ENCODE data around the gene HM13. TPM values are rescaled to one million over a fixed set of nuclear protein-coding genes. Genes with fewer than 3 reads are reported as not detected.

Gene HM13
- total and polyA plus RNA-seq, 9 of the 15 experiments (the other 6 are each of a cell fraction or from before 2014, with no cell fraction given), result 7.7 to 136 (median 74.5) TPM

DNA sequence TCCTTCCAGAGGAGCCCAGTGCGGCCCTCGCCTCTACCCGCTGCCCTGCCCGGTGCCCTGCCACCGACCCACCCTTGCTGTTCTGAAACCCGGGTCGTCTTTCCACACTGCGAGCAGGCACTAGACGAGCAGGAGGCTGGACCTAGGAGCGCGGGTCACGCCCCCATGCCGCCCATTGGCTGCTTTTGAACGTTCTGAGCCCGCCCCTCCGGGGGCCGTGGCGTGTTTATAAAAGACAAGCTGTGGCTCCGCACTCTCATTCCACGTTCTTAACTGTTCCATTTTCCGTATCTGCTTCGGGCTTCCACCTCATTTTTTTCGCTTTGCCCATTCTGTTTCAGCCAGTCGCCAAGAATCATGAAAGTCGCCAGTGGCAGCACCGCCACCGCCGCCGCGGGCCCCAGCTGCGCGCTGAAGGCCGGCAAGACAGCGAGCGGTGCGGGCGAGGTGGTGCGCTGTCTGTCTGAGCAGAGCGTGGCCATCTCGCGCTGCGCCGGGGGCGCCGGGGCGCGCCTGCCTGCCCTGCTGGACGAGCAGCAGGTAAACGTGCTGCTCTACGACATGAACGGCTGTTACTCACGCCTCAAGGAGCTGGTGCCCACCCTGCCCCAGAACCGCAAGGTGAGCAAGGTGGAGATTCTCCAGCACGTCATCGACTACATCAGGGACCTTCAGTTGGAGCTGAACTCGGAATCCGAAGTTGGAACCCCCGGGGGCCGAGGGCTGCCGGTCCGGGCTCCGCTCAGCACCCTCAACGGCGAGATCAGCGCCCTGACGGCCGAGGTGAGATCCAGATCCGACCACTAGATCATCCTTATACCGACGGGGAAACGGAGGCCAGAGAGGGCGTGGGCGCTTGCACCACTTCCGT, 91.0 kb downstream of the HM13 start, which contains the start of gene ID1 (continued):
- TF ChIP-seq, protein P1, sequence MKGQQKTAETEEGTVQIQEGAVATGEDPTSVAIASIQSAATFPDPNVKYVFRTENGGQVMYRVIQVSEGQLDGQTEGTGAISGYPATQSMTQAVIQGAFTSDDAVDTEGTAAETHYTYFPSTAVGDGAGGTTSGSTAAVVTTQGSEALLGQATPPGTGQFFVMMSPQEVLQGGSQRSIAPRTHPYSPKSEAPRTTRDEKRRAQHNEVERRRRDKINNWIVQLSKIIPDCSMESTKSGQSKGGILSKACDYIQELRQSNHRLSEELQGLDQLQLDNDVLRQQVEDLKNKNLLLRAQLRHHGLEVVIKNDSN (CRISPR knock-in tag; IDR thresholded peaks at IDR 0.05), result peak; percentile 54; the same call in 1 of the 2 replicates
- peak; percentile 38; the same call in 1 of the 2 replicates for TF ChIP-seq ESRRA (IDR thresholded peaks at IDR 0.05; ENCODE audit: borderline replicate concordance, low read depth)
- TF ChIP-seq ZNF780A (CRISPR knock-in tag; IDR thresholded peaks at IDR 0.05), result no peak
- TF ChIP-seq SIN3B (IDR thresholded peaks at IDR 0.05; ENCODE audit: low read depth), result no peak
- no peak for TF ChIP-seq ZNF583 (CRISPR knock-in tag; IDR thresholded peaks at IDR 0.05)
- TF ChIP-seq FOXK2 (conservative IDR thresholded peaks at IDR 0.05 in 1 of 2, IDR thresholded peaks at IDR 0.05 in 1 of 2; ENCODE audit: low read depth in 2 of 2), result peak; percentile 93 to 96
- TF ChIP-seq ZNF232 (CRISPR knock-in tag; IDR thresholded peaks at IDR 0.05), result no peak
- TF ChIP-seq, protein P2, sequence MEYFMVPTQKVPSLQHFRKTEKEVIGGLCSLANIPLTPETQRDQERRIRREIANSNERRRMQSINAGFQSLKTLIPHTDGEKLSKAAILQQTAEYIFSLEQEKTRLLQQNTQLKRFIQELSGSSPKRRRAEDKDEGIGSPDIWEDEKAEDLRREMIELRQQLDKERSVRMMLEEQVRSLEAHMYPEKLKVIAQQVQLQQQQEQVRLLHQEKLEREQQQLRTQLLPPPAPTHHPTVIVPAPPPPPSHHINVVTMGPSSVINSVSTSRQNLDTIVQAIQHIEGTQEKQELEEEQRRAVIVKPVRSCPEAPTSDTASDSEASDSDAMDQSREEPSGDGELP (CRISPR knock-in tag; IDR thresholded peaks at IDR 0.05; ENCODE audit: borderline replicate concordance), result peak; percentile 83
- TF ChIP-seq CHD4 (IDR thresholded peaks at IDR 0.05; ENCODE audit: insufficient read depth, insufficient replicate concordance, low read depth, low read length, poor library complexity, severe bottlenecking), result no peak
- TF ChIP-seq RNF2 (IDR thresholded peaks at IDR 0.05), result peak; percentile 81; the same call in 1 of the 2 replicates
- TF ChIP-seq POLR2B (IDR thresholded peaks at IDR 0.05; ENCODE audit: low read depth, partially characterized antibody), result peak; percentile 100
- no peak for TF ChIP-seq RFX7 (CRISPR knock-in tag; IDR thresholded peaks at IDR 0.05)
- TF ChIP-seq GATAD2B (IDR thresholded peaks at IDR 0.05; ENCODE audit: borderline replicate concordance), result peak; percentile 72
- TF ChIP-seq NR4A1 (CRISPR knock-in tag; IDR thresholded peaks at IDR 0.05), result no peak; the same call in 1 of the 2 replicates
- TF ChIP-seq NR4A1 (tag; IDR thresholded peaks at IDR 0.05), result peak; percentile 45; the same call in 1 of the 2 replicates
- no peak for TF ChIP-seq ZNF134 (CRISPR knock-in tag; conservative IDR thresholded peaks at IDR 0.05)
- peak; percentile 77 for TF ChIP-seq HNRNPLL (IDR thresholded peaks at IDR 0.05; ENCODE audit: low read depth, low read length, poor library complexity, severe bottlenecking)
- peak; percentile 60 to 90; a peak in 3 of 4 replicates for TF ChIP-seq SIN3A (IDR thresholded peaks at IDR 0.05; ENCODE audit: borderline replicate concordance in 2 of 2, control insufficient read depth in 1 of 2, low read depth in 2 of 2, low read length in 2 of 2)
- TF ChIP-seq ZNF174 (CRISPR knock-in tag; IDR thresholded peaks at IDR 0.05), result no peak
- 0 out of 2 replicates have a peak, but pooled peaks have one; percentile 38 for TF ChIP-seq STAT5A (IDR thresholded peaks at IDR 0.05; ENCODE audit: borderline replicate concordance, low read length)
- peak; percentile 94 for TF ChIP-seq TAF9B (IDR thresholded peaks at IDR 0.05; ENCODE audit: partially characterized antibody)
- TF ChIP-seq ZFX (CRISPR knock-in tag; IDR thresholded peaks at IDR 0.05), result peak; percentile 62
- peak; percentile 37 for TF ChIP-seq ZFP36 (IDR thresholded peaks at IDR 0.05; ENCODE audit: low read depth, low read length, partially characterized antibody)
- peak; percentile 99 for TF ChIP-seq TBP (optimal IDR thresholded peaks at IDR 0.05; ENCODE audit: low read depth, low read length)
- peak; percentile 79 for TF ChIP-seq RBM22 (IDR thresholded peaks at IDR 0.05; ENCODE audit: low read depth, low read length, poor library complexity, severe bottlenecking)
- peak; percentile 69; the same call in 1 of the 2 replicates for TF ChIP-seq CHCHD3 (CRISPR knock-in tag; IDR thresholded peaks at IDR 0.05)
- TF ChIP-seq CCNT2 (IDR thresholded peaks at IDR 0.05; ENCODE audit: borderline replicate concordance, extremely low read depth, insufficient read length, low read depth, low read length), result peak; percentile 87
- peak; percentile 83; the same call in 1 of the 2 replicates for TF ChIP-seq ILF3 (IDR thresholded peaks at IDR 0.05; ENCODE audit: borderline replicate concordance)
